ENCODE data around the gene TCL1A. TPM values are rescaled to one million over a fixed set of nuclear protein-coding genes. Genes with fewer than 3 reads are reported as not detected.
A peak's percentile ranks its signal among the peaks of the same experiment; 100 is the strongest.
"Not testable (repeated sequence)": the region's sequence is repeated elsewhere in the genome, so short reads cannot be mapped to it uniquely, and the experiment has no call there.

TCL1A gene
- total RNA-seq, 1 donor from 2014 or later, result not detected

DNA sequence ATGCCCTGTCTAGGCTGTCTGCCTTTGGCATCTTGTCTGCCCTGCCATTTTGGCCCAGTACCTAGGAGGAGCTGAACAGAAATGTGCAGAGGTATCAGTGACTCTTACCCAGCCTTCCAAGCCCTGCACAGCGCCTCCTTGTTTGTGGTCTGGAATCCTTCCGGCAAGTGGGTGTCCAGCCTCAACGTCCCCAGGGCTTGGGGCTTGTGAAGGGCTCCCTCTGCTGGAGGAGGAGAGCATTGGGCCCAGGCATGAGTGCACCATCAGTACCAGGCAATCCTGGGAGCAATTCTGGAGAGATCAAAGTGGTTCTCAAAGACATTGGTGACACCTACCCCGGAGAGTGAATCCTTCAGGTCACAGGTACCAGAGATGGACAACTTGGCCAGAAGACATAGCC is 30.1 kb downstream of the TCL1A start:
- intact Hi-C loops (cut with micrococcal nuclease), result no loop called here
- ATAC-seq (no peak), DNase-seq (no peak)

DNA sequence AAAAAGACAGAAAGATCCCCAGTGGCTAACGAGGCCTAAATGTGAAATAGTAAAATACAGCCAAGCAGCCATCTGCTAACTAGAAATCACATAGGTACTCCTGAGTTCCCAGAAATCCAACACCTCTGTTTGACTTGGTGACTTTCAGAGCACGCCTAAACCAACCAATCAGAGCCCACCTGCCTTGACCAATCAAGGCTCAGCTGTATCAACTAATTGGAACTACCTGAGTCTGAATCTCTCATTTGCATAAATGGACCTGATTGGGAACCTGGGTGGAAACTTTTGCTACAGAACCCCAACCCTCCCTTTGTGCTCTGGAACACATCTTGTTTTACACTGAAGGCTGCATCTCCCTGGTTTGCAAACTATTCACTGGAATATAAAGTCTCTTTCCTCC is 32.8 kb downstream of the TCL1A start:
- ATAC-seq, result no peak

DNA sequence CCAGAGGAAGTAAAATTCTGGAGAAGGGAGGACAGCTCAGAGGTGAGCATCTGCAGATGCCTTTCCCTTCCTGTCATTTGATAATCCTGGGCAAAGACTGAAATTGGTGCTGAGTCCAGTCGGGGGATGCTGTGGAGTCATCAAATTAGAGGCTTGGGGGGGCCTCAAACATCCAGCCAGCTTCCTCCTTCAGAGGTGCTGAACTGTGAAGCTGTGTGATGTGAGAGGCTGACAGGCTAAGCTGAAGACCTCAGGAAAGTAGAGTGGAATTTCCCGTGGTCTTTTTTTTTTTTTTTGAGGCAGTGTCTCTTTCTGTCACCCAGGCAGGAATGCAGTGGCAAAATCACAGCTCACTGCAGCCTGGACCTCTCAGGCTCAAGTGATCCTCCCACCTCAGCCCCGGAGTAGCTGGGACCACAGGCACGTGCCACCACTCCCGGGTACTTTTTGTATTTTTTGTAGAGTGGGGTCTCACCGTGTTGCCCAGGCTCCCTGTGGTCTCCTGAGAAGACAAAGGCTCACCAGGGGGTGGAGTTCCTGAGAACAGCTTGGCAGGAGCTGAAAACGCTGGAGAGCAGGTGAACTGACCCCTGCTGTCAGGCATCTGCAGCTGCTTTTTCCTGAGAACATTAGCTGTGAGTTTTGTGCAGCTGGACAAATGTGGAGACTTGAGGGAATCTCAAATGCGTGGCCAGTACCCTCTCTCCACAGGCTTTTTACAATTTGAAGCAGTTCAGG is 33.8 kb downstream of the TCL1A start:
- ATAC-seq (no peak), DNase-seq (no peak)
- intact Hi-C loops (cut with micrococcal nuclease), result no loop called here

More for the DNA sequence above, 32.8 kb downstream of the TCL1A start:
- intact Hi-C loops (cut with micrococcal nuclease), result no loop called here
- DNase-seq, result no peak

DNA sequence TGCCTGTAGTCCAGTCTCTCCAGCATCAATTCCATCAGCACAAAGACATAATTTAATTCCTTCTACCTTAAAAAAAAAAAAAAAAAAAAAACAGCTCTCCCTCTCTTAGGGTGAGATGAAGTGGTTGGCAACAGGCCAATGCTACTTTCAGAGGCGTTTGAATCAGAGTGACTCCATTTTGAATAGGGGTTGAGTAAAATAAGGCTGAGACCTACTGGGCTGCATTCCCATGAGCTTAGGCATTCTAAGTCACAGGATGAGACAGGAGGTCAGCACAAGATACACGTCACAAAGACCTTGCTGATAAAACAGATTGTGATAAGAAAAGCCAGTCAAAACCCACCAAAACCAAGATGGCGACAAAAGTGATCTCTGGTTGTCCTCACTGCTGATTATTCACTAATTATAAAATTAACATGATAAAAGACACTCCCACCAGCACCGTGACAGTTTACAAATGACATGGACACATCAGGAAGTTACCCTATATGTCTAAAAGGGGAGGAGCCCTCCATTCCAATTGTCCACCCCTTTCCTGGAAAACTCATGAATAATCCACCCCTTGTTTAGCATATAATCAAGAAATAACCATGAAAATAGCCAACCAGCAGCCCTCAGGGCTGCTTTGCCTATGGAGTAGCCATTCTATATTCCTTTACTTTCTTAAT is 34.6 kb downstream of the TCL1A start:
- DNase-seq, result no peak
- intact Hi-C loops (cut with micrococcal nuclease), result no loop called here
- ATAC-seq, result no peak

DNA sequence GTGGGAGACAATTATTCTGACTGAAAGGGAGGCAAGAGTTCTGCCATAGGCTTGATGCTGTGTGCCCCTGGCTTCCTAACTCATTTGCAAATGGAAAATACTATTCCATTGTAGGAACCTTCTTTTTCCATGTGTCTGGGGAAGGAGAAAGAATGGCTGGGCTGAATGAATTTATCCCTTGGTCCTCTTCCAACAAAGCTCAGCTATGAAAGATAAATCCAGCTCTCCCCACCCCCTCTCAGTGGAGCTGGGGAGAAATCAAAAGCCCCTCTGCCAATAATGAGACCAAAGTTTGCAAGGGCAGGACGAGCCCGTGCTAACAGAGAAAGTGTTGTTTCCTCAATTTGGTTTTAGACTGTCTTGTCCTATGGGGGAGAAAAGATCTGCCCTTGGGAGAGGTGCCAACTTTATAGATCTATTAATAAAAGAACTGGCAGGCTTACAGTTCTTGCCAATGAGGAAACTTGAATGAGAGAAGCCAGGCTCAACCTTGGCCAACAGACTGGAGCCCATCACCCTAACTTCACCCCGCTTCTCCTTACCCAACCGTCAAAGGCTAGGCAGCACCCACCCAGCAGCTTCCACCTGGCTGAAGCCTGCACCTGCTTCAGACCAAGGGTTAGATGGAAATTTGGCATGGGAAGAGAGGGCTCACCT is 36.6 kb downstream of the TCL1A start:
- no peak for DNase-seq
- intact Hi-C loops (cut with micrococcal nuclease), result no loop called here
- no peak for ATAC-seq

DNA sequence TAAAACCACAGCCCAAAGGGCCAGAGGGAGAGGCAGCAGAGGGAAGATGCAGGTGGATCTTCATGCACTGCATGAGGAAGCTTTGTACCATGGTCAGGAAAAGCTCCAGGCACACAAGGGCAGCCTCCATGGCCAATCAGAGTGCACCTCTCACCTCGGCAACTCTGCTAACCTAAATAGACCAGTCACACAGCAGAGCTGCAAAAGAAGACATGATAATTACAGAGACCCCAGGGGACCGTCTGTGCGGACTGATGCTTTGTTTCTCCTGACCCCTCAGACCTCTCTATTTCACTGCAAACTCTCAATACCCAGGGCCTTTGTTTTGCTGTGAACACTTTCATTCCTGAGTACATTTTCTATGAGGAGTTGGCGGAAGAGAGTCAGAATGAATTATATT is 38.4 kb downstream of the TCL1A start:
- no peak for DNase-seq
- ATAC-seq, result no peak
- intact Hi-C loops (cut with micrococcal nuclease), result no loop called here

DNA sequence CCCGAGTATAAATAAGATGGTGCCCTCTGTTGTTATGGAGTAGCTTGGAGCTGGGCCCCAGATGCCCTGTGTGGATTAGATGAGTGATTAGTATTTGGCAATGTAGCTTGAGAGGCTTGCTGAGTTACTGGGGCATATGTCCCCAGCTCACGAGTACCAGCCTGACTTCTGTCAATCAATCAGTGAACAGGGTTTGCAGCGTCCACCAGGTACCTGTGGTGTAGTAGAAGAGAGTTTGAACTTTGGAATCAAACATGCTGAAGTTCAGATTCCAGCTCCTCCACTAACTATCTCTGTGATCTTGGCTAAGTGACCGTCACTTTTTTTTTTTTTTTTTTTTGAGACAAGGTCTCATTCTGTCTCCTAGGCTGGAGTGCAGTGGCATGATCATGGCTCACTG is 39.3 kb downstream of the TCL1A start:
- intact Hi-C loops (cut with micrococcal nuclease), result no loop called here
- ATAC-seq (no peak), DNase-seq (no peak)

DNA sequence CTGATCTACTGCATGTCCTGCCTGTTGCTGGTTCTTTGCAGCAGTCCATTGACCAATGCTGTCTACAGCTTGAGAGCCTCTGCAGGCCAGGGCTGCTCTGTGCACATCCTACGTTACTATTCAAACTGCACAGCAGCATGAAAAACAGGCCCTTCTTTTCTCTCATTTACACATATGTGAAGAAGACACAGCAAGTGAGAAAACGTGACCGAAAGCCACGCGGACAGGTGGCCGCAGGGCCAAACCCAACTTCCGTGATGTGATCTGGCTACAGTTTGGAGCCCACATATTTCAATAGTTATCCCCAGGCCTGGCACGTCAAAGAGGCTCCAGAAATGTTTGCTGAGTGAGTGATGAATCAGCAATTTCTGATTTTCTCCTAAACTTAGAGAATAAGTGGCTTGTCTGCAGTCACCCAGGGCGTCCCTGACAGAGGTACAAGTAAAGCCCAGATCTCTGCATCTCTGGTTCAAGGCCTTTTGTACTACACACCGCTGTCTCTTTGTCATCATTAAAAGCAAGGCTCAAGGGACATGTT is 45.6 kb downstream of the TCL1A start:
- ATAC-seq (no peak), DNase-seq (no peak)
- intact Hi-C loops (cut with micrococcal nuclease), result no loop called here

DNA sequence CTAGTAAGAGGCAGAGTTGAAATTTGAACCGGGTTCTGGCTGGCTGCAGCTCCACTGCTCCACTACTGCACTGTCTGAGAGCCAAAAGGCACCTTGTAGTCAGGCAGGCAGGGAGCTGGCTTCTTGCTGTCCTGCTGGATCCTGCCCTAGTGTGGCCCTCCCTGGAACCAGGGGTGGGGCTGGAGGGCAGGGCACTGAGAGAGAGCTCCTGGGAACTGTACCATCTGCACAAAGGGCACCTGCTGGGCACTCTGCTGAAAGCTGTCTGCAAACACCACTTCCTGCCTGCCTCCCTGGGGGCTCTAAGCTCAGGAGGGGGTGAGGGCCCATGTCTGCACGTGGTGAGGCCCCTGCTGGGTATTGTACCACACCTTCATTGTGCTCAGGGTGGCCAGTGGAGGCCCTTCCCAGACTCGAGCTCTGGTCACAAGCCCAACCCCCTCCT is 46.7 kb downstream of the TCL1A start:
- DNase-seq, result no peak

DNA sequence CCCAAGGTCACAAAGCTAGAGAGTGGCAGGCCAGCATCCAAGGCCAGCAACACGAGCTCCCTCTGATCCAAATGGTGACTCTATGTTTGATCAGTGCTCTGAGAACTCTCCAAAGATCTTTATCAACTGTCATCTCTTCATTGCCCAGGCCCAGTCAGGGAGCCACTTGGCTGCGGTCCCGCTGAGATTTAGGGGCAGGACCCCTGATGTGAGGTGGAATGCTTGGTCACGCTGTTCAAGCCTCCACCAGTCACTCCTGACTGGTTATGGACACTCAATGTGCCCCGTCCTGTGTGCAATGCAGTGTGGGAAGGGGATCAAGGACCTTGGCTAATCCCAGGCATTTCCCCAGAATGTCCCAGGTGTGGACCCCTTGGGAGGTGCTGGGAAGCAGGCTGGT is 47.5 kb downstream of the TCL1A start:
- DNase-seq (no peak), ATAC-seq (no peak)
- intact Hi-C loops (cut with micrococcal nuclease), result no loop called here

More for the DNA sequence above, 46.7 kb downstream of the TCL1A start:
- intact Hi-C loops (cut with micrococcal nuclease), result no loop called here
- ATAC-seq, result no peak

DNA sequence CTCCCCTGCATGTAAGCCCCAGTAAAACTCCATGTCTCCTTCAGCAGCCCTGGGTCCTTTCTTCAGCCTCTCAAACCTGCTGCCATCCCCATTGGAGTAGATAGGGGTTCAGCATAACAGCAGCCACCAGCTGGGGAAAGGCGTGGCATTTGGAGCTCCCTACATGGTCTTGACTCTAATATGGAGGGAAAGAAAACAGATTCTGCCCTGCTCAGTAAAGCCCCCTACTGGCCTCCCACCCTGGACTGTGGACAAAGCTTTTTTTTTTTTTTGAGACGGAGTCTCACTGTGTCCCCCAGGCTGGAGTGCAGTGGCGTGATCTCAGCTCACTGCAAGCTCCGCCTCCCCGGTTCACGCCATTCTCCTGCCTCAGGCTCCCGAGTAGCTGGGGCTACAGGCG is 48.4 kb downstream of the TCL1A start:
- intact Hi-C loops (cut with micrococcal nuclease); ATAC-seq; DNase-seq: not testable (repeated sequence)

DNA sequence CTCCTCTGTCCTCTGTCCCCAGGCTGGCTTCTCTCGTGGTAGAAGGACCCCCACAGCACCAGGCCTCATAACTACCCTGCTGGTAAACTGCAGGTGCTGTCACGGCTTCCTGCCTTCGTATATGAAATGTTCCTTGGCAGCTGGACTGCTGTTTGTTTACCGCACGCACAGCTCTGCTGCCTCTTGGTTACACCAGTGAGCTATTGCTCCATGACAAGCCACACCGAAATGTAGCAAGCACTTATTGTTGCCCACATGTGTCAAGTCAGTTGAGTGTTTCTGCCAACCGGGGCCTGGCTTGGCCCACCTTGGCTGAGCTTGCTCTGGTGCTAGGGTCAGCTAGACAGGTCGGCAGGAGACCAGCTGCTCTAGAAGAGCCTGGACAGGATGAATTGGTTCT is 49.4 kb downstream of the TCL1A start:
- ATAC-seq, result no peak
- DNase-seq, result no peak
- intact Hi-C loops (cut with micrococcal nuclease), result no loop called here

DNA sequence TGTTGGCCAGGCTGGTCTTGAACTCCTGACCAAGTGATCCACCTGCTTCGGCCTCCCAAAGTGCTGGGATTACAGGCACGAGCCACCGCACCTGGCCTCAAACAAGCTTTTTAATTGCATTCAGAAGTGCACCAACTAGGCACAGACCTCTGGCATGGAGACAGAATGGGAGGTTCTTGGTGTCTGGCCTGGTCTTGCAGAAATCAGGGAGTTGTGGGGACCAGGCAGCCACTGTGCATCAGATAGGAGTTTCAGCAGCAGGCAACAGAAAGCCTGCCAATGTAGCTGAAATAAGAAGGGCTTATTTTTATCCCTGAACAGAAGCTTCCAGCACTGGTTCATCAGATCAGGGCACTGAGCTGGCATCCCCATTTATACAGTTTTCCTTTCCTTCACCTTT is 49.9 kb downstream of the TCL1A start:
- intact Hi-C loops (cut with micrococcal nuclease), result no loop called here
- peak; percentile 40 for ATAC-seq
- DNase-seq, result no peak

DNA sequence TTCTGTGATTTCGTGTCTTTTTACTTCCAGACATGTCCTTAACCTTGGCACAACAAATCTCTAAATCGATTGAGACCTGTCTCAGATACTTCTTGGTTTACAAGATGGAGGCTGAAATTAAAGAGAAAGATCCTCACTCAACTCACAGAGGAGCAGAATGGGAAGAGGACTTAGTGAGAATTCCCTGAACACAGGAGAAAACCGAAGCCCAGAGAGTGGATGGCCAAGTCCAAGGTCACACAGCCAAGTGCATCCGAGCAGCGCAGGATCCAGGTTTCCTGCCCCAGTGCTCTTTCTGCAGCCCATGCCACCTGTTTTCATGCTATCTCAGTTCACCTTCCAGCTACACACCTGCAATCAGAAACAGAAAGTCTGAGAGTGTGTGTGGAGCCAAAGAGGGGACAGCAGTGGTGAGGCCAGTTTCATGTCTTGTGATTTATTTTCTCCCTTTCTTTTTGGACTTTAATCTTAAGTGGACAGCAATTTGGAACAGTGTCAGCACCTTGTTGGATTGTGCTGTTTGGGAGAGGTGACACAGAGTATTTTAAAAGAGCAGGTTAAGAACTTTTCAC is 50.6 kb downstream of the TCL1A start:
- no peak for ATAC-seq
- DNase-seq, result no peak
- intact Hi-C loops (cut with micrococcal nuclease), result no loop called here

DNA sequence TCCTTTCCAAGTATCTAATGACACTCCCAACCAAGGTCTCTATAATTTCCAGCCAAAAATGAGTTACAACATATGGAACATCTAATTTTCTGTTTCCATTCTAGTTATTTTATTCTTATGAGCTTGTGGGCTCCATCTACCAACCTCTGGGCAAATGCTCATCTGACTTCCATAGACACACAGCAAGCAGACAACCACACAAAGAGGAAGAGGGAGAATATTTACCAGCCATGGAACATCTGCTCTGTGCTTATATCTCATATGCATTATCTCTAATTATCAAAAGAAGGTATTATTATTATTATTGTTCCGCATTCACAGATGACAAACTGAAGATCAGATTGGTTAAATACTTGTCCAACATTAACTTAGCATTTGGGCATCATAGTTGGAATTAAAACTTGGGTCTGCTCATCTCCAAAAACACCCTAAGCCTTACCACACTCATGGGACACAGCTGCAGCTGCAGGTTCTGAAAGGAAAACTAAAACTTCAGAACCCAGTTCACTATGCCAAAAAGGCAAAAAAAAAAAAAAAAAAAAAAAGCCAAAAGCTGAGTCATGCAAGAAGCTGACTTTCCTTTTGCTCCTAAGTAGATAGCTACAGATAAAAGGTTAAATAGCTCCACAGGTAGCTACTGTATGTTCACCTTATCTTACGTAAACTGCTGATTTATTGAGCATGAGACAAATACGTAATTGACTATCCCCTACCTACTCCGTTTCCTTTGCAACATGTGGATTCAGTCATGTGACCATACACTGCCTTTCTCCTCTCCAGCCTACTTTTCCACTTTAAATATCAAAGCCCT is 51.3 kb downstream of the TCL1A start:
- ATAC-seq, result no peak
- no peak for DNase-seq
- intact Hi-C loops (cut with micrococcal nuclease), result no loop called here

DNA sequence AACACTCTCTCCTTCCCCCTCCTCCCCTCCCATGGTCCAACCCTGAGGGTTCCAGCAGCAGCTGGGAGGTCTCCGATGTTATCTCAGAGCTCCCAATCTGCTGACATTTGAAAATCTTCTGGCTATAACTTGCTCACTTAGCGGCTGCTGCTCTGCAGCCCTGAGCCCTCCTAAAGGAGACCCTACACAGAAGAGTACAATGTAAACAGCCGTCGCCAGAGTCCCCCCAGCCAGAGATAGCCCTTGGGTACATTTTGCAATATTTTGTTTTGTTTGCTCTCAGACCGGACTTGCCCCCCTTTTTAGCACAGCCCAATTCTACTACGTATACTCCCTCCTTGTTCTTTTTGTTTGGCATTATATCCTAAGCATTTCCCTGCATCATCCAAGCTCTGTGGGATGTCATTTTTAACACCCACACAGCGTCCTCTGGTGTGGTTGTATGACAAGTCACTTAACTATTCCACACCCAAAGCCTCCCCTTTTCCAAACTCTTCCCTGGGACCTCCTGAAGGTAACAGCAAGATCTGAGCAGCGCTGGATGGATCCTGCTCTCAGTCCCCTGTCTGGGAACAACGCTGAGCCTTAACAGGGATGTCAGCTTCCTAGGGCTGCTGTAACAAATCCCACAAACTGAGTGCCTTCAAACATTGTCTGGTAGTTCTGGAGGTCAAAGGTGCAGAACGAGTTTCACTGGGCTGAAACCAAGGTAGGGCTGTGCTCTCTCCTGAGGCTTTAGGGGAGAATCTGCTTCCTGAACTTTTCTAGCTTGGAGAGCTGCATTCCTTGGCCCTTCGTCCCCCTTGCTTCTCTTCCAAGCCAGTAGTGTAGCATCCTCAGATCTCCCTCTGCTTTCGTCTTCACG is 53.0 kb downstream of the TCL1A start:
- DNase-seq, result no peak
- ATAC-seq, result peak; percentile 68
- intact Hi-C loops (cut with micrococcal nuclease), result no loop called here

DNA sequence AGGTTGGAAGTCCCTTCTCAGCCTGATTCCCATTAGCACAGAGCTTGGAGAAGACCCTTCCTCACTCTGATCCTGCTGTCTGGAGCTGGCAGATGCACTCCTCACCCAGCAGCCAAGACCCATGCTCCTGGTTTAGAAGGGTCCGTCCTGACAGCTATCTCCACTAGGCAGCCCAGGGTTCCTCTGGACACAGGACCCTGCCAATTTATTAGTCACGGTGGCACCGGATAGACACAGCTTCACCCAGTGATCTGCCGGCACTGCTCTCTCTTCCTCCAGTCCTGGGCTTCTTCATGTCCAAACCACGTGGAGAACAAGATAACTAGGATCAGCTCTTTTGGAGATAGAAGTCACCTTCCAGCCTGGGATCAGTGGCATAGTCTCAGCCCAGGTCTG is 53.9 kb downstream of the TCL1A start:
- no peak for DNase-seq
- ATAC-seq, result no peak

More for the DNA sequence above, 53.9 kb downstream of the TCL1A start:
- intact Hi-C loops (cut with micrococcal nuclease), result no loop called here
